B cell (primary cell): ENCODE results near the gene PCDHGC4. TPM values are rescaled to one million over a fixed set of nuclear protein-coding genes. Genes with fewer than 3 reads are reported as not detected.

Source experiments
- ATAC-seq: fragments of 200-7000 bp; cut with Tn5 transposase; one replicate; pipeline ENCODE4 v1.10.0; 2021; ENCODE audit warnings: low read depth, mild to moderate bottlenecking, moderate number of reproducible peaks, moderate library complexity
- CTCF ChIA-PET: fragments of 350-600 bp; sonication (Branson Sonifier 250); formaldehyde crosslinking; loops from one replicate; lab custom pipeline; 2021; ENCODE audit warnings: antibody characterized with exemption, inconsistent platforms; lab: Charles Lee
- POLR2A ChIA-PET: fragments of 350-600 bp; sonication (Branson Sonifier 250); formaldehyde crosslinking; loops from one replicate; lab custom pipeline; 2021; ENCODE audit warnings: antibody characterized with exemption; lab: Charles Lee
- DNase-seq: peaks from one replicate; pipeline ENCODE4 v3.0.0; 2013
- H2AFZ ChIP-seq: 2 replicates; pipeline ENCODE4 v1.6.1; 2012; ENCODE audit warnings: mild to moderate bottlenecking, low read depth, low read length; ENCODE audit not compliant: insufficient read depth, poor library complexity, severe bottlenecking
- H3K27ac ChIP-seq, 2 donors: 1 replicate in 1 of 2; 2 replicates in 1 of 2; pipeline ENCODE4 v1.5.1; 2012 to 2013; ENCODE audit warnings: low read length in 2 of 2, mild to moderate bottlenecking in 2 of 2, moderate library complexity in 1 of 2
- H3K27me3 ChIP-seq, 4 experiments: fragments of 200-600 bp in 1 of 4; sonication (generic) in 1 of 4; replicated peaks in 1 of 4; 1 replicate in 2 of 4; 2 replicates in 2 of 4; pipeline versions ENCODE4 v1.6.1 to v1.7.0; 2013 to 2016; ENCODE audit warnings: low read length in 3 of 4, mild to moderate bottlenecking in 2 of 4, mixed read lengths in 1 of 4, moderate library complexity in 1 of 4; ENCODE audit not compliant: insufficient read depth in 4 of 4, control insufficient read depth in 3 of 4; ENCODE audit errors: control extremely low read depth in 1 of 4
- H3K36me3 ChIP-seq, 2 experiments: replicated peaks in 1 of 2; 1 replicate in 1 of 2; 2 replicates in 1 of 2; pipeline versions ENCODE4 v1.6.1 to v1.7.1; 2013; ENCODE audit warnings: low read length in 1 of 2; ENCODE audit not compliant: insufficient read depth in 2 of 2, control insufficient read depth in 1 of 2; ENCODE audit errors: control extremely low read depth in 1 of 2, extremely low read depth in 1 of 2
- H3K4me1 ChIP-seq, 2 donors: fragments of 200-600 bp in 1 of 2; sonication (generic) in 1 of 2; 1 replicate in 1 of 2; 2 replicates in 1 of 2; pipeline versions ENCODE4 v1.5.1 to v1.6.1; 2013 to 2017; ENCODE audit warnings: low read length in 2 of 2; ENCODE audit not compliant: control insufficient read depth in 2 of 2, insufficient read depth in 2 of 2
- H3K4me2 ChIP-seq: replicated peaks from 2 replicates; pipeline ENCODE3; 2012; ENCODE audit warnings: mild to moderate bottlenecking, low read depth, low read length; ENCODE audit not compliant: poor library complexity, severe bottlenecking
- H3K4me3 ChIP-seq, 5 experiments: fragments of 200-600 bp in 1 of 5; sonication (generic) in 1 of 5; 1 replicate in 3 of 5; 2 replicates in 2 of 5; pipeline versions ENCODE4 v1.5.1 to v1.7.0; 2011 to 2016; ENCODE audit warnings: low read length in 4 of 5, mild to moderate bottlenecking in 4 of 5, low read depth in 2 of 5, control low read depth in 1 of 5, moderate library complexity in 1 of 5; ENCODE audit not compliant: insufficient read depth in 1 of 5; ENCODE audit errors: control extremely low read depth in 1 of 5, extremely low read depth in 1 of 5
- H3K79me2 ChIP-seq: fragments of 200-600 bp; sonication (generic); one replicate; pipeline ENCODE4 v1.6.0; 2016; ENCODE audit warnings: low read length; ENCODE audit not compliant: control insufficient read depth, insufficient read depth
- H3K9ac ChIP-seq: fragments of 200-600 bp; sonication (generic); 2 replicates; pipeline ENCODE4 v1.6.1; 2017; ENCODE audit warnings: mild to moderate bottlenecking, low read length, moderate library complexity
- H3K9me3 ChIP-seq, 3 donors: one replicate each; pipeline versions ENCODE4 v1.6.1 to v1.7.1; 2013; ENCODE audit warnings: low read length in 2 of 3; ENCODE audit not compliant: control insufficient read depth in 2 of 3, insufficient read depth in 1 of 3; ENCODE audit errors: control extremely low read depth in 1 of 3
- H4K20me1 ChIP-seq: 2 replicates; pipeline ENCODE4 v1.6.0; 2012; ENCODE audit warnings: mild to moderate bottlenecking, low read length; ENCODE audit not compliant: insufficient read depth, control insufficient read depth, poor library complexity, severe bottlenecking
- H3K27ac Mint-ChIP-seq: one replicate; pipeline ENCODE4 v1.8.0; 2021; ENCODE audit warnings: mixed read lengths
- H3K27me3 Mint-ChIP-seq: one replicate; pipeline ENCODE4 v1.8.0; 2021; ENCODE audit warnings: mixed read lengths
- H3K4me1 Mint-ChIP-seq: one replicate; pipeline ENCODE4 v1.8.0; 2021; ENCODE audit warnings: mixed read lengths
- H3K4me3 Mint-ChIP-seq: one replicate; pipeline ENCODE4 v1.8.0; 2021; ENCODE audit warnings: mixed read lengths
- H3K9me3 Mint-ChIP-seq: one replicate; pipeline ENCODE4 v1.8.0; 2022; ENCODE audit warnings: mixed read lengths; ENCODE audit not compliant: insufficient read depth
- CTCF ChIP-seq: fragments of 200-600 bp; IDR thresholded peaks from one replicate; pipeline ENCODE4 v1.8.0; 2022; ENCODE audit warnings: antibody characterized with exemption, mild to moderate bottlenecking
- EZH2 ChIP-seq: IDR thresholded peaks from 2 replicates; pipeline ENCODE4 v1.6.1; 2012; ENCODE audit warnings: borderline replicate concordance, low read depth, mild to moderate bottlenecking, moderate library complexity, low read length; ENCODE audit not compliant: insufficient read depth, poor library complexity, severe bottlenecking
- WGBS: methylation state at CpG from one replicate; pipeline ENCODE4 v1.1.5; 2013; ENCODE audit warnings: missing lambda C conversion rate; ENCODE audit not compliant: insufficient coverage; 5-methylcytosine and 5-hydroxymethylcytosine counted together
- intact Hi-C: fragments of 100-400 bp; cut with micrococcal nuclease; formaldehyde crosslinking; loops from one replicate; pipeline ENCODE4 v1.10.0; 2022
- polyA plus RNA-seq: library from polyadenylated mRNA; depleted of rRNA; stranded (reverse); fragments of >200 nt; gene quantifications from 2 replicates; pipeline ENCODE4 v1.2.3, GENCODE V29; 2012
- total RNA-seq, 2 donors: library from RNA; stranded (reverse); fragments of 120-200 nt in 1 of 2; gene quantifications; 1 replicate in 1 of 2; 2 replicates in 1 of 2; pipeline versions ENCODE4 v1.2.3 to v1.2.4, GENCODE V29; 2013 to 2022

Gene PCDHGC4
- total and polyA plus RNA-seq, 2 donors (not counting 1 experiment from before 2014, with no cell fraction given), result 0.09 to 0.42 TPM

- H2AFZ ChIP-seq, result no peak overlapping the region
- CTCF ChIA-PET, result no interaction called here
- no peaks in the 10 kb centered on the region for H3K9me3 Mint-ChIP-seq
- H3K27me3 Mint-ChIP-seq, result peaks cover 29% of the 10 kb centered on the region
- no peak overlapping the region for H3K9ac ChIP-seq
- ATAC-seq, result no peak
- H3K4me2 ChIP-seq, result no peak overlapping the region
- H3K79me2 ChIP-seq, result no peaks in the 10 kb centered on the region
- no peaks in the 10 kb centered on the region for H3K36me3 ChIP-seq
- no peak overlapping the region for H3K4me3 ChIP-seq
- WGBS, result 83% methylated on average over 6 of the region's 8 CpGs
- H3K27ac Mint-ChIP-seq, result no peak overlapping the region
- peaks cover 0 to 16% (median 0%) of the 10 kb centered on the region in 3 donors for H3K9me3 ChIP-seq
- H3K4me1 Mint-ChIP-seq, result peaks cover 18% of the 10 kb centered on the region
- H3K4me3 Mint-ChIP-seq, result no peak overlapping the region
- H3K27ac ChIP-seq, result no peak overlapping the region
- intact Hi-C loops, result no loop called here
- peaks cover 17 to 21% of the 10 kb centered on the region in 2 donors for H3K4me1 ChIP-seq
- H4K20me1 ChIP-seq, result no peaks in the 10 kb centered on the region
- H3K27me3 ChIP-seq, result peaks cover 0 to 43% (median 16%) of the 10 kb centered on the region in 4 experiments
- POLR2A ChIA-PET, result no interaction called here
- TF ChIP-seq CTCF (no peak), EZH2 (no peak)
- no peak for DNase-seq
Measured at GRCh38 chr5:141495453-141495811, 10.6 kb downstream of the PCDHGC4 start.

- peaks cover 0 to 14% (median 0%) of the 10 kb centered on the region in 3 donors for H3K9me3 ChIP-seq
- Mint-ChIP-seq H3K4me1 (peaks cover 14% of the 10 kb centered on the region), H3K9me3 (no peaks in the 10 kb centered on the region), H3K4me3 (no peak overlapping the region), H3K27ac (no peak overlapping the region), H3K27me3 (peaks cover 23% of the 10 kb centered on the region)
- no peaks in the 10 kb centered on the region for H4K20me1 ChIP-seq
- TF ChIP-seq CTCF (no peak), EZH2 (no peak)
- peaks cover 16 to 18% of the 10 kb centered on the region in 2 donors for H3K4me1 ChIP-seq
- H2AFZ ChIP-seq, result no peak overlapping the region
- no peak overlapping the region for H3K4me2 ChIP-seq
- H3K36me3 ChIP-seq, result no peaks in the 10 kb centered on the region
- ChIA-PET CTCF (interaction anchor here (0.7 kb wide), 1 partner anchor 13 kb away, joined by 3 read pairs; no protein-coding TSS in a partner anchor), POLR2A (no interaction called here)
- no peak overlapping the region for H3K4me3 ChIP-seq
- intact Hi-C loops, result no loop called here
- H3K27ac ChIP-seq, result no peak overlapping the region
- DNase-seq (no peak), ATAC-seq (no peak)
- no peaks in the 10 kb centered on the region for H3K79me2 ChIP-seq
- no peak overlapping the region for H3K9ac ChIP-seq
- 79% methylated on average over 3 of the region's 4 CpGs for WGBS
- peaks cover 0 to 36% (median 13%) of the 10 kb centered on the region in 4 experiments for H3K27me3 ChIP-seq
Measured at GRCh38 chr5:141496038-141496437, 11.2 kb downstream of the PCDHGC4 start.
